ENCODE measurements around the gene NALCN.

GRCh38 chr13:101219609-101220265, 196.6 kb downstream of the NALCN start:
- TF ChIP-seq POLR2A (IDR thresholded peaks at IDR 0.05; ENCODE audit: low read depth, low read length): no peak
- no peak for TF ChIP-seq PAX8 (IDR thresholded peaks at IDR 0.05)
- TF ChIP-seq E2F8 (IDR thresholded peaks at IDR 0.05; ENCODE audit: low read depth, partially characterized antibody): no peak
- TF ChIP-seq POLR2AphosphoS5 (IDR thresholded peaks at IDR 0.05; ENCODE audit: low read length): no peak
- TF ChIP-seq RAD21 (IDR thresholded peaks at IDR 0.05; ENCODE audit: insufficient read depth, low read depth, low read length): no peak
- no peak for TF ChIP-seq BCL11A (IDR thresholded peaks at IDR 0.05; ENCODE audit: low read depth, low read length)
- no peak for TF ChIP-seq CBX5 (IDR thresholded peaks at IDR 0.05; ENCODE audit: low read depth)
